ENCODE results near the gene WLS. TPM values are rescaled to one million over a fixed set of nuclear protein-coding genes. Genes with fewer than 3 reads are reported as not detected.

The WLS gene
- polyA plus RNA-seq, 3 donors = 137 to 145 (median 143) TPM

DNA sequence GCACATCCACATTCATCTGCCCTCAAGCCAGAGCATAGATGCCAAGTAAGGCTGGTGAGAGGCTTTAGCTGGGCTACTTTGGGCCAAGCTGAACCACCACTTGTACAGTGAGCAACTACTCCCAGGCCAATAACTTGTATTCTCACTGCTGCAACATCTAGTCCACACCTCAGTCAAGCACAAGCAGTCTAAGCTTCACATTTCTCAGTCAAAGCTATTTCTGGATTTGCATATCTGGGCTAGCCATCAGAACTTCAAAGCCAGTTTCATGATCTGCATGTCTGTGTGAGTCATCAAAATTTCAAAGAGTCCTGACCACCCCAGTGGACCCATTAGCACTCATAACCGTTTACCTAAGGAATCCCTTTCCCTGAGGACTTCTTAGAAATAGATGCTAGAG is 104.2 kb downstream of the WLS start:
- DNase-seq (ENCODE audit: extremely low read depth in 1 of 11, low read depth in 9 of 11, low spot score in 4 of 11) = no peak

DNA sequence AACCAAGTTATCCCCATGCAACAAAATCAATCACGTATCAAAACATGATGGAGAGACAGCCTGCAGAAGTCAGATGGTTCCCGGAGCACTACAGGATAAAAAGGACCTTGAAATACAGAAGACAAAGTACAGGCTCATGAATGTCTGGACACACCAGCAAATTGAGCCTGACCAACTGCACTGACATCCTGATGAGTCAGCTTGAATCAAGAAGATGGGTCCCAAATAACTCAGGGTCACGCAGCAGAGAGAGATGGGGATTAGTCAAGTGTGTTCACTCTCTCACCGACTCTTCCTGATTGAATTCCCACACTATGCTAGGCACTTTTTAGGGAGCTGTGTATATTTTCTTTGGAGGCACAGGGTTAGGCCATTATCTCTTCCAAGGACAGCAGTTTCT is 110.8 kb downstream of the WLS start:
- DNase-seq (ENCODE audit: extremely low read depth in 1 of 11, low read depth in 9 of 11, low spot score in 4 of 11) = no peak

DNA sequence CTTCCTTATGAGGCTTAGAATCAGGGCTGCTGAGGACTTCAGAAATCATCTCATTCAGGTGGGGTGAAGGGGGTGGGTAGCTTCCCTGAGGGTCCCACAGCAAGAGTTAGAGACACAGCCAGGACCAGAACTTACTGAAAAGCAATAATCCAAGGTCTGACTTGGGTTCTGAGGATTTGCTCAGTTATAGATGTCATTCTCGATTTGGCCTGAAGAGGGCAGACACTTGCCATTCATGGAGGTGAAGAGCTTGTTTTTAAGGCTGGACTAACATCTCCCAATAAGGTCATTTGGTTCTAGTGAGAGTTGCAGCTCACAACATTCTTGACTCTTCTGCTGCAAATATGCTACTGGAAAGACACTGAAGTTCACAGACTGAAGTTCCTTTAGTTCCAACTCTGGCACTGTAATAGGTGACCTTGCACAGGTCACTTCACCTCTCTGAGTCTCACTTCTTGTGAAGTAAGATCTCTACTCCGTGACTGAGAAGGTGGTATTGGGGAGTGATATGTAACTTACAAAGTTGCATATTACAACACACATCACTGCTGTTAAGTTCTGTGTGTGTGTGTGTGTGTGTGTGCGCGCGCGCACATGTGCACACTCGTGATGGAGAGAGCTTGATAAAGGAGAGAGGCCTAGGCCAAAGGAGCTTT is 112.1 kb downstream of the WLS start:
- DNase-seq (ENCODE audit: extremely low read depth in 1 of 11, low read depth in 9 of 11, low spot score in 4 of 11) = peak; percentile 46 to 78 (median 64)

DNA sequence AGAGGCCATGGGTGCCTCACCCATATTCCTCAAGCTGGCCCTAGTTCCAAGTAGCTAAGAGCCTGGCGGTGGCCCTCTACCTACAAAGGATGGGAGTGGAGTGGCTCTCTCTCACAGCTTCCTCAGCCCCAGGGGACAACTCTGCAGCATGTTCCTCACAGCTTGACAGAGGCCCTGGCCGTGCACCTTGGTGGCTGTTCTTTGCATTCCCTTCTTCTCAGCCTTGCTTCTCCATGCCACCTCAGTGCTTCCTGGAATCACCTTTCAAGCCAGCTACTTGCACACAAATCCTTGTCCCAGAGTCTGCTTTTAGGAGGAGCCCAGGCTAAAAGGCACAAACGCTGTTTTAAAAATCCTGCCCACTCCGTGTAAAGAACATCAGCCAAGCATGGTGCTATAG is 112.9 kb downstream of the WLS start:
- no peak for DNase-seq (ENCODE audit: extremely low read depth in 1 of 11, low read depth in 9 of 11, low spot score in 4 of 11)

DNA sequence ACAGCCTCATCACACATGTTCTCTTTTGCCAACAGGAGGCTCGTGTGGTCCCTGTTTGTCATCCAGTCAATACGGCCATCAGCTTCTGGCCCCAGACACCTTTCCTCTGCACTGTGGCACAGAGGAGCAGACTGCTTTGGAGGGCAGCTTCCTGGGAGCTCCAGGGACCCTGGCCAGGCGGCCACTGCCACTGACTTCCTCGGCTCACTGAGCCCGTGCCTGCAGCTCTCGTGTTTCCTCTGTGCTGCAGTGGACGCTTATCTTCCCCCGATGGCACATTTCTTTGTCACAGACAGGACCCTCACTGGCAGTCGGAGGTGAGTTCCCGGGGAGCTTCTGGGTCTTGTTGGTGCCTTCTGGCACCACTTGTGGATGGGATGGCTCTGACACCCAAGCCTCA is 114.9 kb downstream of the WLS start:
- no peak for DNase-seq (ENCODE audit: extremely low read depth in 1 of 11, low read depth in 9 of 11, low spot score in 4 of 11)

DNA sequence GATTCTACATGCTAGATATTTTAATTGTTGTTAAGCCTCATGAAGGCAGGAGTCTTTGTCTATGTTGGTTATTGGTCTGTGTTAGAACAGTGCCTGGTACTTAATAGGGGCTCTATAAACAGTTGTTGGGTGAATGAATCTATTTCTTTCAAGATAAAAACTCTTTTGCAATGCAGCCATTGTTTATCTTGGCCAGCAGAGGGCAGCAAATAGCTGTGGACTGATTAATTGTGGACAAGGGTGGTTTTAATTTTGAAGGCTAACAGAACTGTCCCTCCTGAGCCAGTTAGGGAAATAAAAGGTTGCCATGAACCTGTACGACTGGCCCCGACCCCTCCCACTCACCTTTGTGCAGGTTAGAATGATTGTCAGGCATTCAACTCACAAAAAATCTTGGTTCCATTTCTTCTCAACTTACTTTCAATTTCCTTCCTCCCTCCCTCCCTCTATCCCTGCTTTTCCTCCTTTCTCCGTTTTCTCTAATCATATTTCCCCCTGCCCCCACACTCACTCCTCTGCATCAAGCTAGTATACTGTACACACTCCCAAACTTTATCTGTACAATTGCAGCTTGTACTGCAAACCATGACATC is 115.6 kb downstream of the WLS start:
- peak in 6 of 11 donors; percentile 29 to 57 (median 40) for DNase-seq (ENCODE audit: extremely low read depth in 1 of 11, low read depth in 9 of 11, low spot score in 4 of 11)

DNA sequence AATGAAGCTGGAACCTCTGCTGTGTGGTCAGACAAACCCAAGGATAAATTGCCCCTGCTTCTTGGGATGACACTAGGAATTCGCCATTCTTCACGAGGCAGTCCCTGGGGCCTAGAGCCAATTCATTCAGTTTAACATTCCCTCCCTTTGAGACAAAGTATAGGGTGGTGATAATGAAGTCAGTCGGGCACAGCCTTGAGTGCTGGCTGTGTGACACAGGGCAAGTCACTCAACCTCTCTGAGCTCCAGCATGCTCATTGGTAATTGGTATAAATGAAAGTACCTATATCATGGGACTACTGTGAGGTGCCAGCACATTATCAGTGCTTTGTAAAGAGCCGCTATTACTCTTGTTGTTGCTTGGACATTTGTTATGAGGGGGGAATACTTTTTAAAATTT is 117.0 kb downstream of the WLS start:
- no peak for DNase-seq (ENCODE audit: extremely low read depth in 1 of 11, low read depth in 9 of 11, low spot score in 4 of 11)

DNA sequence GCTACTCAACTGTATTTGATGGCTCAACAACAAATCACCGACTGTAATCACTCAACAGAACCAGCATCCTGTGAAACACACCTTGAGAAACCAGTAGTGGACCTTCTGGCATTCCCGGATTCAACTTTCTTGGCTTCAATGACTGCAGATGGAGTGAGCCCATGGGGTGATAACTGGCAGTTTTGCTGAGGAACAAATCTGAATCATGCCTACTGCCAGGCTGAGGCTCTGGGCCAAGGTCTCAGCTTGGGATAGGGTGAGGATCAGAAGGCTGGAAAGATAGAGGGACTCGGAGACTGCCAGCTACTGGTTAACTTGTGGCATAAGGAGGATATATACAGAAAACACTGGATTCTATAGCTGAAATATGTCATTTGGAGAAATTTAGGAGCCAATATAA is 118.4 kb downstream of the WLS start:
- no peak for DNase-seq (ENCODE audit: extremely low read depth in 1 of 11, low read depth in 9 of 11, low spot score in 4 of 11)

DNA sequence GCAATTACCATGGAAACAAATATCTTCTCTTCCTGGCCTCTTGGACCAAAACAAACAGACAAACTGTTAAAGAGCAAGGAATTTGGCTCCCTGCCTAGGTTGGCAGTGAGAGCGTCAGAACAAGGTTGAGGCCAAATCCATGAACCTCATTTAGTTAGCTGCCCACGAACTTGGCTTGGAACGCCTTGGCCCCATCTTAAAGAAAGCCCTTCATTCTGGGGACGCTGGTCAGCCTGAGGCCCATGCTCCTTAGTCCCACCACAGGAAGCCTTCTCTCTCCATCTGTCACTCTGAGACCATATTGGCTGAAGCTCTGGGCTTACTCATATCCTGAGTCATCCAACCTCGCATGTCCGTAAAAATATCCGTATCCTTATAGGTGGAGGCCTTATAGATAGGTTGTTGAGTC is 119.5 kb downstream of the WLS start:
- DNase-seq (ENCODE audit: extremely low read depth in 1 of 11, low read depth in 9 of 11, low spot score in 4 of 11) = no peak

DNA sequence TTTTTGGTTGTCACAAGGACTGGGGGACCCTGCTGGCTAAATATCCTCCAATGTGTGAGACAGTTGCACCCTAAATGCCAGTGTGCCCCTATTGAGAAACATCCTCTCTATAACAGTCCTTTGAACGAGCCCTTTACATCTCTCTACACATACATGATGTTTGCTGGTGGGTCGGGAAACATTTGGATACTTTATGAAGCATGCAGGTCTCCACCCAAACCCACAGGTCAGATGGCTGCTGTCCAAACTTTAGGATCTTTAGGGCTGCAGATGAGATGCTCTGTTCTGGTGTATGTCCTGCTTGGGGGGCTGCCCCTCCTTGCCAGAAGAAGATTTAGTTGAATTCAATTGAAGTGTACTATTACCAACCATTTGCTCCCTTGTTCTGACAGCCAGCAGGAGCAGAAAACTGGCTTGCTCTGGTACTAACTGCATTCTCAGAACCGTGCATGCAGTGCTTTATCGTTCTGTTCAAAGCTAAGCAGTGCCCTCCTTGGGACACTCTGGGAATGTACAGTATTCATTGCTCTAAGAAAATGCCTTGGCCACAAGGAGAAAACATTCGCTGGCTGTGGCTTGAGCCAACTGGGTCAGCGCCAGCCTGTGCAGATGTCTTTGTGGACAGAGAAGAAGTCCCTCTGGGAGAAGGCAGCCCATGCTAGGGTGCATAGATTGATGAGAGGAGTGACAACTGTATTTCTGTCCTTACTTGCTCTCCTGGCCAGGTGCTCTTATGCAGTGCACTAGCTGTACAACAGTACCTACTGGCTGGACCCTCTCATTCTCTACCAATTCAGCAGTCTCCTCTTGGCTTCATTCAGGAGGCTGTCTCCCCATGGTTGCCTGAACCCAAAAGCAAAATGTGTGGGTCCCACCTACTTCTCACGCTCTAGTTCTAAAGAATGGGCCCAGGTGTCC is 120.5 kb downstream of the WLS start:
- DNase-seq (ENCODE audit: extremely low read depth in 1 of 11, low read depth in 9 of 11, low spot score in 4 of 11) = peak; percentile 41 to 81 (median 63)

DNA sequence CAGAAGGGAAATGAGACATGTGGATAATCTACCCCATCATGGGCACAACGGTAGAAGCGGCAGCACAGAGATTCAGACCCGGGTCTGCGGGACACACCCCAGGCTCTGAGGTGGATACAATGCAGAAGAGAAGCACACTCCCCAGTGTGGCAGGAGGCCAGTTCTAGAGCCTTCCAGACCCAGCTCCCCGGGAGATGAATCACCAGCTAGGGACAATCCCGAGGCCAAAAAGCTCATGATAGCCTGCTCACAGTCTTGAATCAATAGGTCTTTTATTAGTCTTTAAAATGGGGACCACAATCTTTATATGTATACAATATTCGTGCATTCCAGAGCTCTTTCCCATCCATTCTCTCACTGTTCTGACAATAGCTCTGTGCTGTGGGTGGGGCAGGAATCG is 124.6 kb downstream of the WLS start:
- no peak for DNase-seq (ENCODE audit: extremely low read depth in 1 of 11, low read depth in 9 of 11, low spot score in 4 of 11)

DNA sequence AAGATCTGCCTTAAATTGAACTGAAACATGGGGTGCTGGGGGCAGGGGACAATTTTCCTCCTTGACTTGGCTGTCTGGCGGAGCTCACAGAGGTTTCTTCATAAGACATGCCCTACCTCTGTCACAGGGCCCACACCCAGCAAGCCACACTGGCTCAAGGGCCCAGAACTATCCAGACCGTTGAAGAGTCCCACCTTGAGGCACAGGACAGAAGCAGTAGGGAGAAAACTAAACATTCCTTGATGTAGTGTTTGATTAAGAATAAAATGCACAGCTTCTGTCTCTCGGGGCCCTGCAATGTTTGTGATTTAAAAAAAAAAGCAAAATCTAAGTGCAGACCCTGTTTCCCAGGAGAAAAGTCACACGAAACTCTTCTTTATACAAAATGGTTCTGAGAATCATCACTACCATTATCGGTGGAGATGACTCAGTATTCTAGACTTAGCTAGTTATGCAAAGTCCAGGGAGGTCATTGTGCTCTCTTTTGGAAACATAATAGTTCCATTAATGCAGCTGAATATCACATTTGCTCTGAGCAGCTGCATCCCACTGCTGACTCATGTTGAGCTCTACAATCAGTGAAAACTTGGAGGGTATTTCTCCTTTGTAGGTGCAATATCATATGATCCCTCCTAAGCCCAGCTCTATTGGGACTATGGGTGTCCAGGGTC is 128.3 kb downstream of the WLS start:
- DNase-seq (ENCODE audit: extremely low read depth in 1 of 11, low read depth in 9 of 11, low spot score in 4 of 11) = no peak

DNA sequence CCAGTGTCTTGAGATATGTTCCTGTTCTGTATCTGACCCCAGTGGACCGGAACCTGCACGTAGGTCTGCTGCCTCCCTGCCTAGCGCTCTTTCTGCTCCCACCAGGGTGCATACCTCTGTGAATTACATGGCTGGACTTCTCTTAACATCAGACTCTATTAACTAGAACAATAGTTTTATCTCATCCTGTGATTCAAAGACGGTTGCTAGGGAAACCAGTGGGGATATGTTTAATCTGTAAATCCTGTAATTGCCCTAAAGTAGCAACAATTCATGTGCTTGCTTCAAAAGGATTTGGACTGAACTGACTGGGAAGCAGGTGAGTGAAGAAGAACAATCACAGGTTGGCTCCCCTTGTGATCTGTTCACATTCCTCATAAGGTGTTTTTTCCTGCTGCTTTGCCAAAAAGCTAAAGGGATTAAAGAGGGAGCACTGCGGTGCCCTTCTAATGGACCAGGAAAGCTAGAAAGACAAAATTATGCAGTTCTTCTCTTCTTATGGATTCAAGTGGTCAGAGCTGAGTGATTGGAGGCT is 129.2 kb downstream of the WLS start:
- DNase-seq (ENCODE audit: extremely low read depth in 1 of 11, low read depth in 9 of 11, low spot score in 4 of 11) = no peak

DNA sequence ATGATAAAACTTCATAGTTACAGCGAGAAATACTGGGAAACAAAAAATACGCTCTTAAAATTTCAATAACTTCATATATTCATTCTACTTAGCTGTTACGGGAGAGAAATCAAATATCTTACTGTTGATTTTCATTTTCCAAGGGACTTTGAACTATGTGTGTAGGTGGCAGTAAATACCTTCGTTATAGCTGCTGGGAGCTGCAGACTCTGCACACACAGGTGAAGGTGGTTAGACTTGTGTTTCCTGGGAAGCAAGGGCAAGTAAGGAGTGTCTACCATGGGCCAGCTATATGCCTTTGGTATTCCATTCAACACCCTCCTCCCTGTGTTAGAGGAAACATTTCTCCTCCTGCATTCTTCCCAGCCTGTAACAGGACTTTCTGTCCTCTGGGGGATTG is 130.5 kb downstream of the WLS start:
- DNase-seq (ENCODE audit: extremely low read depth in 1 of 11, low read depth in 9 of 11, low spot score in 4 of 11) = no peak

DNA sequence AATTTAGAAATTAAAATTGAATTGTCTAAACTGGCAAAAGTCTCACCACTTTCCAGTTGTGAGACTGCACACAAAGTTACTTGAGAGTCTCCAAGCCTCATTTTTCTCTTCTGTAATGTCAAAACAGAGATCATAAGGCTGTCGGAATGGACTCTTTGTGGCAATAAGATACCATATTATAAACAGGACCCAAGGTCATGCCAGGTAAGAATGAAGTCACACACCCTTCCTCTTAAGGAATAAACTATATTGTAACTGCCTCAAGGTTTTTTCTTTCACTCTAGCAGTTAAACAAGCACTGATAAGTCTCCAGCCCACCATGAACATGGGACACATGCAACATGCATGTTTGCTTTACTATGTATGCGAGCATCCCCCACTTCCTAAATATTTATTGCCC is 131.8 kb downstream of the WLS start:
- no peak for DNase-seq (ENCODE audit: extremely low read depth in 1 of 11, low read depth in 9 of 11, low spot score in 4 of 11)

DNA sequence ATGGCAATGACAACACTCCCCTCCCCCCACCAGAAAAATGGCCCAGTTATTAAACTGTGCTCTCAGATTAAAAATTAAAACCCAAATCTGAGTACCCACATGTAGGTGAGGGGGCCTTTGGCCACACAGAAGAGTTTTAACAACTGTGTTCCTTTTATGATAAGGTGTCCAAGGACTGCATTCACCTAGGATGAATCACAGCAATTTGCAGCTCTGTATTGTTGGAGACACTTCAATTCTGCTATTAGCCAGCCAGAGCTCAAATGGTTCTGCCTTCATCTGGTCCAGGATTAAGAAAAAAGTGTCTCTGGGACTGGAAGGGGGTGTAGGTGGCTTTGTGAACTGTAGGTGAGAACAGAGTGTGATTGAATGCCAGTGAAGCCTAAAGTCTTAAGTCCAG is 138.6 kb downstream of the WLS start:
- DNase-seq (ENCODE audit: extremely low read depth in 1 of 11, low read depth in 9 of 11, low spot score in 4 of 11) = no peak

DNA sequence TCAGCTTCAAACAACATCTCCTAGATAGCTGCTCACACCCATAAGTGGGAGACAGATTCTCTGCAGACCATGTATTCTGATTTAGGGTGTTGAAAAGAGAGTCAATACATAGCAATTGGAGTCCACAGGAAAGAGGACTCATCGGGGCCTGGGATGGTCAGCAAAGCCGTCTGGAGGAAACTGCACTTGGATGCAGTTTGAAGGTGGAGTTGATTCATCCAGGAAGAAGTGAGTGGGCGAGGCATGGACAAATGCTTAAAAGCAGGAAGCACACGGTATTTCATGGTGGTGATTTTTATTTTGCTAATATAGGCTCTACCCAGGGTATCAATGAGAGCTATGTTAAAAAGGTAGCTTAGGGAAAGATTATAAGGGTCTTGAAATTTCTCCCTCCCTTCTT is 145.1 kb downstream of the WLS start:
- DNase-seq (ENCODE audit: extremely low read depth in 1 of 11, low read depth in 9 of 11, low spot score in 4 of 11) = no peak

DNA sequence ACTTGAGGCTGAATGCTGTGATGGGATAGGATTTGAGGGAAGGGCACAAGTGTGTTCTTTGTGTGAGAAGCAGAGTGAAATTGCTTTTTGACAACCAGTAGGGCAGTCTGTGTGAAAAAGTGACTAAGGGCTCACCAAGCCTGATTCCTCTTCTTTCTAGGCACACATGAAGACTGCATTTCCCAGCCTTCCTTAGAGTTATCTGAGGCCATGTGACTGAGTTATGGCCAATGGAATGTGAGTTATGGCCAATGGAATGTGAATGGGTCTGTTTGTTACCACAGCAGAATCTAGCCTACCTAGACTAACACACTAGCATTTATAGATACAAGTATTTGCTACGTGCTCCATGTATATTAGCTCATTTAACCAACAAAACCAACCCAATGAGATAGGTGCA is 146.6 kb downstream of the WLS start:
- no peak for DNase-seq (ENCODE audit: extremely low read depth in 1 of 11, low read depth in 9 of 11, low spot score in 4 of 11)

DNA sequence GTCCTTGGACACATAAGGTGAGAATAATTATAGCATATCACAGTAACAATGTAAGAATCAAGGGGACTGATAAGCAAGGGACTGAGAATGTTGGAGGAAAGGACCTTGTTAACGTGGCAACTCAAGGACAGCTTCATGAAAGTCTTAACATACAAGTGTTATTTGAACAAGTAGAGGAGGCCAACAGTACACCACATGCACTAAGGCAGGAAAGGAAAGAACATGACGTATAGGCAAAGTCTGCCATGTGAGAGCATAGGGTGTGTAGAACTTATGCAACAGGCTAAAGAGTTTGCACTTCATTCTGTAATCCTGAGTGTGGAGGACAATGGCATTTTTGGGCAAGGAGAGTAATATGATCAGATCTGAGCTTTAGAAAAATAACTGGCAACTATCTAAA is 148.6 kb downstream of the WLS start:
- no peak for DNase-seq (ENCODE audit: extremely low read depth in 1 of 11, low read depth in 9 of 11, low spot score in 4 of 11)
